HG03469 (cell line): ENCODE measurements around the gene NRF1.
A peak's percentile ranks its signal among the peaks of the same experiment; 100 is the strongest.
"Not testable (repeated sequence)": the region's sequence is repeated elsewhere in the genome, so short reads cannot be mapped to it uniquely, and the experiment has no call there.

Source experiments
- ATAC-seq: cut with Tn5 transposase; IDR thresholded peaks from one replicate; pipeline ENCODE4 v1.9.1; 2021; ENCODE audit warnings: mild to moderate bottlenecking, moderate library complexity, moderate number of reproducible peaks; ENCODE audit not compliant: unreplicated experiment

NRF1 gene

DNA sequence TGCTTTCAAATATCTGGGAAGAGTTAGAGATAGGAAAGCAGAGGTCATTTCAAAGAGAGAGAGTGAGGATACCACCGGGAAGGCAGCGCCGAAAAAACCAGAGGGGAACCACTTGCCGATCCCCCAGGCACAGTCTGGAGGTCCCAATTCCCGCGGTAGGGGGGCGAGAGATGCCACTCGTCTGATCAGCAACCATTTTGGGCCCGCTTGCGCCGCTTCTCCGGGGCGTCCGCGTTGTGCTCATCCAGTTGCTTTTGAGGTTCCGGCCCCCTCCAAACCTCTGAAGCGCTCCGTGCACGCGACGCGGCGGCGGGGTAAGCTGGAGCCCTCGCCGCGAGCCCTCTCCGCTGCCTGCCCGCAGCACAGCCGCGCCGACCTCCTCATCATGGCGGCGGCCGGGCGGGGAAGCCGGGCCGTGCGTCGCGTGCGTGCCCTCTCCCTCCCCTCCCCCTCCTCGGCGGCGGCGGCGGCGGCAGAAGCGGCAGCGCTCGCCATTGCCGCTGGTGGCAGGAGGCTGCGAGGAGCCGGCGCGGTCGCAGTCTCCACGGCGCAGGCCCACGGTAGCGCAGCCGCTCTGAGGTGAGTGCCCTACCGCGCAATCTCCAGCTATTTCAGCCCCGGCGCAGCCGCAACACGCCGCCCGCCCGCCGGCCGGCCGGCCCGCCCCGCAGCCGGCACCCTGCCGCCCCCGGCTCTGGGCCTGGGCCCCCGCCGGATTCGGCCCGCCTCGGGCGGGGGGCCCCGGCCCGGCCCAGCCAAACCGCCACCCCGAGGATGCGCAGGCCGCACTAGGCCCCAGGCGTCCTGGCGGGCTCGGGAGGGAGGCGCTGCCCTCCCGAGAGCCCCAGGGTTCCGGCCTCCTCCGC, at the start of gene NRF1:
Gene NRF1 (plus strand): TSS at position 475 of the 866 bp plus-strand sequence. CDS start 45,632 bp downstream, outside the sequence.
- peak; percentile 58 for ATAC-seq

DNA sequence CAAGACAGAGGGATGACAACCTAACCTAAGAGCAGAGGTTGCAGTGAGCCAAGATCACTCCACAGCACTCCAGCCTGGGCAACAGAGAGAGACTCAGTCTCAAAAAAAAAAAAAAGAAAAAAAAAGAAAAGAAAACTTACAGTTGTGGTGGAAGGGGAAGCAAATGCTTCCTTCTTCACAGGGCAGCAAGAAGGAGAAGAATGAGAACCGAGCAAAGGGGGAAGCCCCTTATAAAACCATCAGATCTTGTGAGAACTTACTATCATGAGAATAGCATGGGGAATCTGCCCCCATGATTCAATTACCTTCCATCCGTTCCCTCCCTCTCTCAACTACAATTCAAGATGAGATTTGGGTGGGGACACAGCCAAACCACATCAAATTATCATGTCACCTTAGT, 45.2 kb upstream of the NRF1 start:
- ATAC-seq, result not testable (repeated sequence)

DNA sequence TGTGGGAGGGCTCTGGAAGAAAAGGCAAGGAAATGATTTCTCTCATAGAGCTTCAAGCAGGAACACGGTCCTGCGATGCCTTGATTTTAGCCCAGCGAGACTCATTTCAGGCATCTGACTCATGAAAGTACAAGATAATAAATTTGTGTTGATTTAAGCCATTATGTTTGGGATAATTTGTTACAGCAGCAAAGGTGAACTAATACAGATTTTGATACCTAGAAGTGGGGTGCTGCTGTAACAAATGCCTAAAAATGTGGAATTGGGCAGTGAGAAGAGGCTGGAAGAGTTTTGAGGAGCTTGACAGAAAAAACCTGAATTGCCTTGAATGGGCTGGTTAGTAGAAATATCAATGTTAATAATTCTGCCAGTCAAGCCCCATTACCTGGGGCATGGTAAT, 44.1 kb upstream of the NRF1 start:
- ATAC-seq, result no peak

DNA sequence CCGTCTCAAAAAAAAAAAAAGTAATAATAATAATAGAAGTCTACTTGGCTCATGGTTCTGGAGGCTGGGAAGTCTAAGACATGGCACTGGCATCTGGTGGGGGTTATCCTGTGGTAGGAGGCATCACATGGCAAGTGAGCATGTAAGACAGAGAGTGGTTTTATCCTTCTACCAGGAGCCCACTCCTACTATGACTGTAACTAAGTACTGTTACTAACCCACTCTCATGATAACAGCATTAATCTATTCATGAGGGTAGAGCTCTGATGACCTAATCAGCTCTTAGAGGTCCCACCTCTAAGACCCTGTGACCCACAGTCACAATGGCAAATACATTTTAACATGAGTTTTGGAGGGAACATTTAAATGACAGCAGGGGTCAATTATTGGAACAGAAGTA, 43.3 kb upstream of the NRF1 start:
- ATAC-seq, result no peak

DNA sequence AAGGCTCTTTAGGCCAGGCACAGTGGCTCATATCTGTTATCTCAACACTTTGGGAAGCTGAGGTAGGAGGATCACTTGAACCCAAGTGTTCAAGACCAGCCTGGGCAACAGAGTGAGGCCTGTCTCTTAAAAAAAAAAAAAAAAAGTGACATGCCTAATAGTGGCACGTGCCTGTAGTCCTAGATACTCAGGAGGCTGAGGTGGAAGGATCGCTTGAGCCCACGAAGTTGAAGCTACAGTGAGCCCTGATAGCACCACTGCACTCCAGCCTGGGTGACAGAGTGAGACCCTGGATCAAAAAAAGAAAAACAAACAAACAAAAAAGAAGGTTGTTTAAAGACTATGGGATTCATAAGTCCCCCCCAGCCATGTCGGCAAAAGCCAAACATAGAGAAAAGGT, 42.2 kb upstream of the NRF1 start:
- no peak for ATAC-seq

DNA sequence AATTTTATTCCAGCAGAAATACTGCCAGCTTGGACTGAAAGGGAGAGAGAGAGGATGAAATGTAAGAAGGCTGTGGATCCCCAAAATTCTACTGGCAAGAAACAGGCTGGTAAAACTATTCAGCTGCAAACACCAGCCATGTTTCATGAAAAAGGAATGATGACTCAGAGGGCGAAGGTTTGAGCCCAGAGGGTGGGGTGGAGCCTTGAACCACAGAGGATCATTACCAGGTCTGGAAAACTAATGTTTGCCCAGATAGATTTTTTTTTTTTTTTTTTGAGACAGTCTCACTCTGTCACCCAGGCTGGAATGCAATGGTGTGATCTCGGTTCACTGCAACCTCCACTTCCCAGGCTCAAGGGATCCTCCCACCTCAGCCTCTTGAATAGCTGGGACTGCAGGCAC, 41.7 kb upstream of the NRF1 start:
- no peak for ATAC-seq

DNA sequence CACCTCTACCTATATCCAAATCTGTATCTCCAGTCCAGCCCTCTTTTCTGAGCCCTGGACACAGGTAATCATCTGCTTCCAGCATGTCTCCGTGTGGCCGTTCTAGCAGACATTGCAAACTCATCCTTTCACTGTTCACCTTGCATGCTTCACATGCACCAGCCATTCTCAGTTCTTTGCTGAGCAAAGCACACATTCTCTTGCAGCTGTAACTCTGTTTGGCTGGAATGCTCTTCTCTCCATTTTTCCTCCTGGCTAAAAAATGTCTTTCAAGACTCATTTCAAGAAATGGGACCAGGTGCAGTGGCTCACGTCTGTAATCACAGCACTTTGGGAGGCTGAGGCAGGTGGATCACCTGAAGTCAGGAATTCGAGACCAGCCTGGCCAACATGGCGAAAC, 40.3 kb upstream of the NRF1 start:
- ATAC-seq, result no peak

DNA sequence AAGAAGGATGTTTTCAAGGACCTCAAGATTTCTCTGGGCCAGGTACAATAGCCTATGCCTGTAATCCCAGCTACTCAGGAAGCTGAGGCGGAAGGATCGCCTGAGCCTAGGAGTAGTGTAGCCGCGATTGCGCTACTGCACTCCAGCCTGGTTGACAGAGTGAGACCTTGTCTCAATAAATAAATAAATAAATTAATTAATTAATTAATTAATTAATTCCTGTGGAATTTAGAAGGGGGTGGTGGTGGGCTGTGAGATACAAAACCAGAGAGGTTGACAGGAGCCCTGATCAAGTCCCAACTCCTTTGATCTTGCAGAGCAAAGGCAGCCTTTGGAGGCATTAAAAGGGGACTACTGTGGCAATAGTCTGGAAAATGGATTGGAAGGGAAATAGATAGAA, 39.3 kb upstream of the NRF1 start:
- no peak for ATAC-seq

DNA sequence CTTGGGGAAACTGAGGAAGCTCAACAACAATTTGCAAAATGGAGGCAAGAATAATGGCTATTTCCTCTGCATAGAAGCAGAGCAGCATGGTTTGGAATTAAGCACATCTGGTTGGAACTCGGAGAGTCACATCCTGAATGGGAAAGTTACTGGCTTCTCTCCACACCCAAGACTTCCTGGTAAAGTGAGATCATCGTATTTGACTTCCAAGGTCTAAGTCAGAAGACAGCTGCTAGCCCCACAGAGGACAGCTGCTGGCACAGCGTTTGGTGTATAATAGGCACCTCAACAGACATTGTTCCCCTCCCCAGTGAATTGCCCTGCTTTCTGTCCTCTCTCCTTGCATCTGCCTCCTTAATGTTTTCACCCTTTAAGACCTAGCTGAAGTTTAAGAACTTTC, 37.0 kb upstream of the NRF1 start:
- ATAC-seq, result no peak

DNA sequence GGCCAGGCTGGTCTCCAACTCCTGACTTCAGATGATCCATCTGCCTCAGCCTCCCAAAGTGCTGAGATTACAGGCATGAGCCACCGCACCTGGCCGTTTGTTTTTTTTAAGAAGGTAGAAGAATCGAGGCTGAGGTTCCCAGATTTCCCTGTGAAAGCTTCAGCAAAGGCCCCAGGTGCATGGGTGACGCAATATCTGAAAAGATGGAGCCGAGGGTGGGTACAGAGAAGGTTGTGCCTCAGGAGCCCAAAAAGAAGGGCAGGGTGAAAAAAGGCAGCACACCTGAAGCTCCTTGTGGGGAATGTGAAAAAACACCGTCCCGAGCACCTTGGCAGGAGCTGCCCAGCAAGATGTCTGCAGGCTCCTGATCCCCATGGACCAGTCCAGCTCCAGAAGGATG, 35.8 kb upstream of the NRF1 start:
- ATAC-seq, result no peak

DNA sequence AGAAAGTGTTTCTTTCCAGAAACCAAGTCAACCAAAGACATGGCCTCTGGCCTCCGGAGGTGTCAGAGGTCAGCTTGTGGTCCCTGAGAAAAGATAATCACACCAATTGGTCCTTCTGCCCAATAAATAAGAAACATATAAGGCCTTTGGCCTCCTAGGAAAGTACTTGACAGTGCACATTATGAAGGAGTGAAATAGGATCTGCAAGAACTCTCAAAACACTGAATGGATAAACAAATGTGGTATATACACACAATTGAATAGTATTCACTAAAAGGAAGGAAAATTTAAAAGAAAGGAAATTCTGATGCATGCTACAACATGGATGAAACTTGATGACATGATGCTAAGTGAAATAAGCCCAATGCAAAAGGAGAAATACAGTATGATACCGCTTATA, 35.4 kb upstream of the NRF1 start:
- no peak for ATAC-seq

DNA sequence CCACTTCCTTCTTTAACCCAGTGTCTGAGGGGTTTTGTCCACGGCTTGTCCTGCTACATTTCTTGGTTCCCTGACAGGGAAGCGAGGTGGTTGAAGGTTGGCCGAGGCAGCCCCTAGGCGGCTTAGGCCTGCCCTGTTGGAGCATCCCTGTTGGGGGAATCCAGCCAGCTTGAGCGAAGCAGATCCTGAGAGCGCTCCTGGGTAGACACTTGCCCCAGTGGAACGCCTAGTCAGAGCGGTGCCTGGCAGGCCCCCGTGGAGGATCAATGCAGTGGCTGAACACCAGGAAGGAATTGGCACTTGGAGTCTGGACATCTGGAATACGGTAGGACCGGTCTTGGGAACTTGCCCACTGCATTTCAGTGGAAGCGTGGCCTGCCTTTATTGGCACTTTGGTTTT, 32.7 kb upstream of the NRF1 start:
- ATAC-seq, result no peak

DNA sequence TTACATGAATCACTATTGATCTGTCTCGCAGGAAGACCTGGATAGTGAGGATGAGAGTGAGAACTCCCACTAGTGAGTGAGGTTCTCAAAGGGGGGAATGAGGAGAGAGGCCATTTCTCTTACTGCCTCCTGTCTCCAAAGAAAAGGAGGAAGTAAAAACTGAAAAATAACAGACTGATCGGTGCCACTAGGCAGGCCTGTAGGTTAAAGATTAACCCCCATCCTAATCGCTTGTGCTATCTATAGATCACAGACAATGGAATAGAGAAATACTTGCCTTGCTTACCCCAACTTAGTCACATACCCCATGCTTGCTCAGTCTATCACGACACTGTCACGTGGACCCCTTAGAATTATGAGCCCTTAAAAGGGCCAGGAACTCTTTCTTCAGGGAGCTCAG, 25.3 kb upstream of the NRF1 start:
- ATAC-seq, result not testable (repeated sequence)

DNA sequence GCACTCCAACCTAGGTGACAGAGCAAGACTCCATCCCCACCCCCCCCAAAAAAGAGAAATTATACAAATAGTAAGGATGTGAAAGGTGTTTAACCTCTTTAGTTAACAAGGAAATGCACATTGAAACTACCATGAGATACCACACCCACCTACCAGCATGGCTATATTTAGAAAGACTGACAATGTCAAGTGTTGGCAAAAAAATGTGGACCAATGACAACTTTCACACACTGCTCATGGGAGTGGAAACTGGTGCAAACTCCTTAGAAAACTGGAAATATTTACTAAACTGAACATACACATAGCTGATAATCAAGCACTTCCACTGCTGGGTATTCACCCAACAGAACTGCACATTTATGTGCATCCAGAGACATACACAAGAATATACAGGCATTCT, 23.3 kb upstream of the NRF1 start:
- no peak for ATAC-seq

DNA sequence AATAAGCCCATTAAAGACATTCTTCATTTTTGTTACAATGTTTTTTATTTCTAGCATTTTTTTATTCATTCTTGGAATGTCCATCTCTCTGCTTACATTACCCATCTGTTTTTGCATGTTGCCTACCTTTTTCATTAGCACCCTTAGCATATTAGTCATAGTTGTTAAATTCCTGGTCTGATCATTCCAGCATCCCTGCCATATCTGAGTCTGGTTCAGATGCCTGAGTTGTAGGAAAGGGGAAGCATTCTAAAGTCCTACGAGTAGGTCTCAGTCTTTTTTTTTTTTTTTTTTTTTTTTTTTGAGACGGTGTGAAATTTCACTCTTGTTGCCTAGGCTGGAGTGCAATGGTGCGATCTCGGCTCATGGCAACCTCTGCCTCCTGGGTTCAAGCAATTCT, 19.7 kb upstream of the NRF1 start:
- ATAC-seq, result no peak

DNA sequence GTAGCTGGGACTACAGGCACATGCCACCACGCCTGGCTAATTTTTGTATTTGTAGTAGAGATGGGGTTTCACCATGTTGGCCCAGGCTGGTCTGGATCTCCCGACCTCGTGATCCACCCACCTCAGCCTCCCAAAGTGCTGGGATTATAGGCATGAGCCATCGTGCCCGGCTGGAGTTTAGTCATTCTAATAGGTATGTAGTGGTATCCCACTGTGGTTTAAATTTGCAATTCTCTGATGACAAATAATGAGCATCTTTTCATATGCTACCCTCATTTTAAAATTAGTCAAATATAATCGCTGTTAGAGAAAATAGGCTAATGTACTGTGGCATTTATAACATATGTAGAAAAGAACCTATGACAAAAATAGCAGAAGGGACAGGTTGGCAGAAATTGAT, 15.1 kb upstream of the NRF1 start:
- ATAC-seq, result not testable (repeated sequence)

DNA sequence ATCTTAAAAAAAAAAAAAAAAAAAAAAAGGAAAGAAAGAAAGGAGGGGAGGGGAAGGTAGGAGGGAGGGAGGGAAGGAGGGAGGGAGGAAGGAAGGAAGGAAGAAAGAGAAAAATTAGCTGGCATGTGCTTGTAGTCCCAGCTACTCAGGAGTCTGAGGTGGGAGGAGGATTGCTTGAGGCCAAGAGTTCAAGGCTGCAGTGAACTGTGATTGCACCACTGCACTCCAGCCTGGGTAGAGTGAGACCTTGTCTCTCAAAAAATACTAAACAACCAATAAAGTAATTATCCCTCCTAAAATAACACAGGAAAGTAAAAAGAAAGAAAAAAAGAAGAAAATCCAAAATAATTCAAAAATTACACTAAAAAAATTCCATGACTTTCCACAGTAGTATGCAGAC, 13.8 kb upstream of the NRF1 start:
- no peak for ATAC-seq

DNA sequence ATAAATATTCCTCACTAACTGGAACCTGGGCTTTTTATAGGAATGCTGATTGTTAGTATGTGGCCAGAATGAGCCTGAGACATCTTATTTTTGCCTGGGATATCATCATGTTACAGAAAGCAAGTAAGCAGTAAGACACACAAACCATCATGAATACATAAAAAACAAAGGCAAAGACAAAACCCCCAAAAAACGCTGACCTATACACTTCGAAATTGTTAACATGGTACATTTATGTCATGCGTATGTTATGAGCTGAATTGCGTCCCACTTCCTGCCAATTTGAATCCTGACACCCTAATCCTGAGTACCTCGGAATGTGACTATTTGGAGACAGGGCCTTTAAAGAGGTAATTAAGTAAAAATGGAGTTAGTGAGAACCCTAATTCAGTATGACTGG, 12.3 kb upstream of the NRF1 start:
- no peak for ATAC-seq

DNA sequence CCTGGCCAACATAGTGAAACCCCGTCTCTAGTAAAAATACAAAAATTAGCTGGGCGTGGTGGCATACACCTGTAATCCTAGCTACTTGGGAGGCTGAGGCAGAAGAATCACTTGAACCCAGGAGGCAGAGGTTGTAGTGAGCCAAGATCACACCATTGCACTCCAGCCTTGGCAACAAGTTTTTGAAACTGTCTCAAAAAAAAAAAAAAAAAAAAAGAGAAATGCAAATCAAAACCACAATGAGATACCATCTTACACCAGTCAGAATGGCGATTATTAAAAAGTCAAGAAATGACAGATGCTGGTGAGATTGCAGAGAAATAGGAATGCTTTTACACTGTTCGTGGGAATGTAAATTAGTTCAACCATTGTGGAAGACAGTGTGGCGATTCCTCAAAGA, 7.9 kb upstream of the NRF1 start:
- not testable (repeated sequence) for ATAC-seq

DNA sequence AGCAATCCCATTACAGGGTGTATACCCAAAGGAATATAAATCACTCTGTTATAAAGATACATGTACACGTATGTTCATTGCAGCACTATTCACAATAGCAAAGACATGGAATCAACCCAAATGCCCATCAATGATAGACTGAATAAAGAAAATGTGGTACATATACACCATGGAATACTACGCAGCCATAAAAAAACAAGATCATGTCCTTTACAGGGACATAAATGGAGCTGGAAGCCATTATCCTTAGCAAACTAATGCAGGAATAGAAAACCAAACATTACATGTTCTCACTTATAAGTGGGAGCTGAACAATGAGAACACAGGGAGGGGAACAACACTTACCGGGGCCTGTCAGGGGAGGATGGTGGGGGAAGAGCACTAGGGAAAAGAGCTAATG, 7.5 kb upstream of the NRF1 start:
- not testable (repeated sequence) for ATAC-seq

DNA sequence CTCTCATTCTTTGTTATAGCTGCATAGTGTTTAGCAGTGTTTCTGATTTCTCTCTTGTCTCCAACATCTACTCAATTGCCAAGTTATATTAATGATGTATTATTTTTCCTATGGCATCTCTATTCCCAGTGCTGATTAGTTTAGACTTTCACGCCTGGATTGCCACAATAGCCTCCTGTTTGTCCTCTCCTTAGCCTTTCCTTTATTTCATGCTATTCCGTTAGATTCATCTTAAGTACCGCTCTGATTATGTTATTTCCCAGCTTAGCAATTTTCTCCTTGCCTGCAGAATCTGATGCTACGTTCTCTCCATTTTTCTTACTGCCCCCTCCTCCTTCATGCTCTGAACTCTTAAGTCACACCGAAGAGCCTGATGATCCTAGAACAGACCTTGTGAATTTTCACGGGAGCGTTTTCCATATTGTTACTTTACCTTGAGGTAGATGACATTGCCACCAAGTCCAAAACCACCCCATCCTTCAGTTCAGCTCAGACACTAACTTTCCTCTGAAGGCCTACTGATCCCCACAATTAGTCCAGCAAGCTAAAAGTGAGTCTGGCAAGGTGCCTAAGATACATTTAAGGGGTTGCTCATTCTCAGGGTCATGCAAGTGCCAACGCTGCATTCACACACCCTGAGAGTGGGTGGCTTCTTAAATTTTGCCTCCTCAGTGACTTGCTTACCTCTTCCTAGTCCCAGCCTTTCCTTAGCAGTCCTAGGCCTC, 6.6 kb upstream of the NRF1 start:
- no peak for ATAC-seq

DNA sequence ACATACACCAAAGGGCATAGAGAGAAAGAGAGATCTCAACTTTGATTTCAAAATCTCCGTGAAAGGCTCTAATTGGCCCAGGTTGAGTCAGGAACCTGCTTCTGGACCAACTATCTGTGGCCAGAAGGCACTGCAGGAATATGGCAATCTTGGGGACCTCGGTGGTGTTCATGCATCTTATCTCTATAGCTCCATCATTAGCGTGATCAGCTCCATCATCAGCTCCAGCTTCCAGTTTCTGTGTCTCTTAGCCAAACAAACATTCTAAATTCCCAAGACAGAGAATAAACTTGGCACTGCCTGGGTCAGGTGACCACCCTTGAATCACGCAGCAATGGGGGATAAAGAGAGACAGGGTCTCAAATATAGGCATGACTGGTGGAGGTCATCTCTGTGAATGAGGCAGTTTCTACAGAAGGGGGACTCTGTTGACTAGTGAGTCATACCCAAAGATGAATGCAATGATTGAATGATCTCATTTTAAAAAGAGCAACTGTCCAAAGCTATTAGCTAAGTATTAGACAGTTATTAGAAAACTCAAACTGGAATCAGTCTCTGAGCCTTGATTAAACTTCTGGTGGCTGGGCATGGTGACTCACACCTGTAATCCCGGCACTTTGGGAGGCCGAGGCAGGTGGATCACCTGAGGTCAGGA, 5.4 kb upstream of the NRF1 start:
- no peak for ATAC-seq
